GM19193 (cell line): ENCODE results near the gene TEN1.

ENCODE experiments used
- POLR2A ChIP-seq: IDR thresholded peaks from 4 replicates; pipeline ENCODE4 v1.6.1; 2011; ENCODE audit not compliant: insufficient read depth, insufficient read length; ENCODE audit errors: extremely low read depth

TEN1 gene

DNA sequence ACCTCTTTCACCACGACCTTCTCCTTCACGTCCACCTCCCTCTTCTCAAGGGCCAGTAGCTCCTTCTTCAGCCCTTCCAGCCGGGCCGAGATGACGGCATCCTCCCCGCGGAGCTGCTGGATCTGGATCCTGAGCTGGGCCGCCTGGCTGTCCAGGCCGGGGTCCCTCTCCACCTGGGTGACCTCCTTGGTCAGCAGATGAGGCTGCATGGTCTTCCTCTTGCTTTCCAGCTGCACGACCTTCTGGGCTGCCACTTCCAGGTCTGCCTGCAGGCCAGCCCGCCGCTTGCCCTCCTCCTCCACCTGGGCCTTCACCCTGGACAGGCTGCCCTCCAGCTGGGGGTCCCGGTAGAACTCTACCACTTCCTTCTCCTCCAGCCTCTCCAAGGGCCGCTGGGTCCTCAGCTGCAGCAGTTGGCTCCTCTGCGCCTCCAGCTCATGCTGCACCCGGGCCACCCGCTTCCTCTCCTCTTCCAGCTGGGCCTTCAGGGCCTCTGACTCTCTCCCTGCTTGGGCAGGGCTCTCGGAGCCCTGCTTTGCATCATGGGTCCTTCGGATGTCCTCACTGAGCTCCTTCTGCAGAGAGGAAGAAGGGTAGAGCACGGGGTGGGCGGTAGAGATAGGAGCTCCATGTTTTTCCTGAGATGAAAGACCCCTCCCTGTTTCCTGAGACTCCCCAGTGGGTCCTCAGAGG, 31.1 kb downstream of the TEN1 start:
- no peak for TF ChIP-seq POLR2A

DNA sequence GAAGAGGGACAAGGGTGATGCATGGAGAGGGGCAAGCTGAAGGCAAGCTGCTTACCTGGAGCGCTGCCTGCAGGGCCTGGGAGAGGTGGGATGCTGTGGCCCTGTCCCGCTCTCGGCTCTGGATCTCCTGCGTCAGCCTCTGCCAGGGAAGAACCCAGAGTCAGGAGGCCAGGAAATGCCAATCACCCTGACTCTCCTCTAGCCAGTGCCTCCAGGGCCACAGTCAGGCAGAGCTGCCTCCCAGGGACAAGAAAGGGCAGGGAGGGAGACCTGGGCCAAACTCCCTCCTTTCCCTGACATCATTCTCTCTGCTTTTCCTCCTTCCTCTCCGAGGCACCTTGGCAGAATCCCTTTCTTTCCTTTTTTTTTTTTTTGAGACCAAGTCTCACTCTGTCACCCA, 32.9 kb downstream of the TEN1 start:
- no peak for TF ChIP-seq POLR2A

DNA sequence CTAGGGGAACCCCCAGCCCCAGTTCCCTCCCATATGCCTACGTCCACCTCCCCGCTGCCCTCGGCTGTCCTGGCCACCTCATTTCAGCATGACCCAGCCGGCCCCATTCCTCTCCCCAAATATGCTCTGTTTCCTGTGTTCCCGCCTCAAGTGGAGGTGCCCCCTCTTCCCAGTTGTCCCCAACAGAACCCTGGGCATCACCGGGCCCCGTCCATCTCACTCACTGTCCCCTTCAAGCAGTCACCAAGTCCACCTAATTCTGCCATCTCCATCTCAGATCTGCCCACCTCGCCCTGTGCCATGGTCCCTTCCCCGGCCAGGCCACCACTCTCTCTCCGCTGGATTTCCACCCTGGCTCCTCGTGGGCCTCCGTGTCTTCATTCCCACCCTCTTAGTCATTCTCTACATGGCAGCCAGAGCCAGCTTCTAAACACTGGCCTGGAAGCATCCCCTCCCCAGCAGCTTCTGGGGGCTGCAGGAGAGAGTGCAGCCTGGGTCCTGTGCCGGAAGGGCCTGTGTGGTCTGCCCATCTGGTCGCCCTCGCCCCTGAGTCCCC, 34.4 kb downstream of the TEN1 start:
- no peak for TF ChIP-seq POLR2A

DNA sequence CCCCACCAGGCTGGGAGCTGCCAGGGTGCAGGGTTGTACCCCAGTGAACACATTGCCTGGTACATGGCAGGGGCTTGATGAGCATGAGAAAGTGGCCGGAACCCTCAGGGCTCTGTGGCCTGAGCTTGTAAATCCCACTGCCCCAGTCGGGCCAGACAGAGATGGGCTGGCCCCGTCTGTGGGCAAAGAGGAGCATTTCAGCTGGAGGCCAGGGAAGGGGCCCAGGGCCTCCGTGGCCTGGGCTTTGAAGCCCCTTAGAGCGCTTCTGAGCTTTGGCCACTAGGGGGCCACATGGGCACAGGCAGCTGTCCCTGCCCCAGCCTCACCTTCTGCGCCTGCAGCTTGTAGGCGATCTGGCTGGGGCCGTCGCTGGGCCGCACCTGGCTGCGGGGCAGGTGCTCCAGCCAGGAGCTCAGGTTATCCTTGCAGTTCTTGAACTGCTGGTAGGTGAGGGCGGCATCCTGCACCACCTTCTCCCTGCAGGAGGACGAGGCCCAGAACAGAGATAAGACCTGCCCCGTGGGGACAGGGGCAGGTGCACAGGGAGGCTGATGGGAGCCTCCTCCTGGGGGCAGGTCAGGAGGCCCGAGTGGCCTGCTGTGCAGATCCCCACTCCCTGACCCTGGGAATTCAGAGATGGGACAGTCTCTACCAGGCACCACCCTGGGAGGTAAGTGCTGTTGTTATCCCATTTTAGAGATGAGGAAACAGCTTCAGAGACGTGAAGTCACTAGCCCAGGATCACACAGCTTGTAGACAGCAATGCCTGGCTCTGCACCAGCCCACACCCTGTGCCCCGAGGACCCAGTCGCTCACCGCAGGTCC, 35.3 kb downstream of the TEN1 start:
- TF ChIP-seq POLR2A = no peak

DNA sequence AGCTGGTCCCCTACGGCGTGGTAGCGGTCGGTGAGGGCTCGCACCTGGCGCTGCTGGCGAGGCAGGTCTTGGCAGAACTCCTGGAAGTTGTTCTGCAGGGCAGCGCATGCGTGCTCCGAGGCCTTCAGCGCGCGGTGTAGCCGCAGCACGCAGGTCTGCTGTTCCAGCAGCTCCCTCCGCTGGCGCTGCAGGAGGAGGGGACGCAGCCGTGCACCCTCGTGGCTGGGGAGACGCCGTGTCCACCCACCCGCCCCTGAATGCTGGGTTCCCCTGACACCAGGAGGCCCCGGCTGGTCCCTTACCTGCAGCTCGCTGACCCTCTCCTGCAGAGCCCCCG, 35.9 kb downstream of the TEN1 start:
- TF ChIP-seq POLR2A = no peak

DNA sequence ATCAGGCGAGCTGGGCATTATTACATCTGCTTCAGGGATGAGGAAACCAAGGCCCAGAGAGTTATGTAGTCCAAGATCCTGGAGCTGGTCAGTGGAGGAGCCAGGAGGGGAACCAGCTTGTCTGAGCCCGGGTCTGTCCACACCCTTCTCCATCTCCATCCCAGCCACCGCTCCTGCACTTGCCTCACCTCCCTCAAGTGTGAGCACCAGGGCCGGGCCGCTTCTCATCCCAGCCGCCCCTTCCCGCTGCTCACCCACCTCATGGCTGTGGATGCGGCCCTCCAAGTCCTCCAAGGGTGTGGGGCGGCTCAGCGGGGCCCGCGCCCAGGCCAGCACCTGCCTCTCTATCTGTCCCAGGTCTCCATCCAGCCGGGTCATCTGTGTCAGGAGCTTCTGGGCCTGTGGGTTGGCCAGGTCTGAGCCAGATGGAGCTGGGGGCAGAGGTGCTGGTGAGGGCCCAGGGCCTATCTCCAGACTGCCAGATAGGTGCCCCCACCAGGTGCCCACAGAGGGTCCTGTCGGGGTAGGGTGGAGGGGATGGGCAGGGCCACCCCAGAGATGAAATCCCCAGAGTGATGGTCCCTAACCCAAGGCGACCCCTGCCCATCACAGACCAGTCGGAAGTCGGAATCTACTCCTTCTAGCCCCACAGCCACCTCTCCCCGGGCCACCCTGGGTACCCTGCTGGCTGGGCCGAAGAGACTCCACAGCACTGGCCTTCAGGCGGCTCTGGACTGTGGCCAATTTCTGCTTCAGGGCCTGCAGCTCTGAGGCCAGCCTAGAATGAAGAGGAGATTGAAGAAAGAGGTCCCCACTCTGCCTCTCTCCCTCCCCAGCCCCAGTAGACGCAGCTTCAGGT, 38.7 kb downstream of the TEN1 start:
- no peak for TF ChIP-seq POLR2A

DNA sequence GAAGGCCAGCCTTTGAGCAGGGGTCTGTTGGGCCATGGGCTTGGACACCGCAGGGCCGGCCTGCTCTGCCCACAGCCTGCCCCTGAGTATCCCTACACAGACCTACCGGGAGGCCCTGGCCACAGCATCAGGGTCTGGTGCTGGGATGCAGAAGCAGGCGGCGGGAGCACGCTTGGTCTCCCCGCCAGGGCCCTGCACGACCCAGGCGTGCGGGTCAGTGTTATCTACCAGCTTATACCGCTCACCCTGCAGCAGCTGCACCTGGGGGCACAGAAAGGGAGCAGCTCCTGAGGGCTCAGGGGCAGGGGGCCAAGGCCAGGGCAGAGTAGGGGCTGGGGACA, 39.3 kb downstream of the TEN1 start:
- TF ChIP-seq POLR2A = no peak

DNA sequence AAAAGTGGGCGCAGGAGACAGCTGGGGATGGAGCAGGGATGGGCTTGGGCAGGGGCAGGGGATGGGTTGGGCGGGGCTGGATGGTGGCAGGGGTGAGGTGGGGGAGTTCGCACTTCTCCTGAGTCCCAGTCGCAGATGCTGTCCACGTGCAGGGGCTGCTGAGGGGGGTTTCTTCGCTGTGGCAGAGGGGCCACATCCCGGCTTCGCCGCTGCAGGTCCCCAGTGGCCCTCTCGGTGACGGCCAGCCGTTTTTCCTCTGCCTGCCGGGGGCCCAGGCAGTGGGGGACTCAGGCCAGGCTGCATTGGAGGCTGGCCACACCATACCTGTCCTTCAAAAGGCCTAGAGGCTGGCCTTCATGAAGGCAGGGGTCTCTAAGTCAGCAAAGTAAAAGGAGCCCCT, 39.8 kb downstream of the TEN1 start:
- TF ChIP-seq POLR2A = no peak

DNA sequence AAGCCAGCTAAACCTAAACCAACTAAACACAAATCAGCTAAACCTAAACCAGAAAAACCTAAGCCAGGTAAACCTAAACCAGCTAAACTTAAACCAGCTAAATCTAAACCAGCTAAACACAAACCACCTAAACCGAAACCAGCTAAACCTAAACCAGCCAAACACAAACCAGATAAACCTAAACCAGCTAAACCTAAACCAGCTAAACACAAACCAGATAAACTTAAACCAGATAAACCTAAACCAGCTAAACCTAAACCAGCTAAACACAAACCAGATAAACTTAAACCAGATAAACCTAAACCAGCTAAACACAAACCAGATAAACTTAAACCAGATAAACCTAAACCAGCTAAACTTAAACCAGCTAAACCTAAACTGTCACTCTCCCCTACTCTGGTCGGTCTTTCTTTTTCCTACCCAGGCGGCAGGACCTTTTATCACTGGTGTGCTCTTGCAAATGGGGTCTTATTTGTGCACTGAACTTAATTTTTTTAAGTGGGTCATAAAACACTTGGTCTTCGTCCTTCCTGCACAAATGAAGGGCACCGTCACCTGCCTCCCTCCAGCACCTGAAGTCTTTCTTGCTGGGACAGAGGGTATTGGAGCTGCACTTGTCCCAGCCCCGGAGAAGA, 40.9 kb downstream of the TEN1 start:
- TF ChIP-seq POLR2A = no peak

DNA sequence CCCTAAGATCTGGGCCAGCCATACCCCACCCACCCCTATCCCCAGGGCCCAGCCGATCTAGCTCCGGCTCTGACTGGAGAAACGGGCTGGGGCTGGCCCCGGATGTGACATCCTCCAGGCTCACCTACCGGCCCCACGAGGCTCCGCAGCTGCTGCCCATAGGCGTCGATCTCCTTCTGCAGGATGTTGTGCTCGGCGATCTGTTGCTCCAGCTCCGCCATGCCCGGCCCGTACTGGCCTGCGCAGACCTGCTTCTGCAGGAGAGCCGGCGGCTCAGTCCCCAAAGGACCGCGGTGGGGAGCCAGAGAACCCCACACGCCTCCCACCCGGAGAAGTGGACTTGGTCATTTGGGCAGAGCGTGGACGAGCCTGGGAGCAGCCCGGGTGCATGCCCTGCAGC, 43.2 kb downstream of the TEN1 start:
- no peak for TF ChIP-seq POLR2A

DNA sequence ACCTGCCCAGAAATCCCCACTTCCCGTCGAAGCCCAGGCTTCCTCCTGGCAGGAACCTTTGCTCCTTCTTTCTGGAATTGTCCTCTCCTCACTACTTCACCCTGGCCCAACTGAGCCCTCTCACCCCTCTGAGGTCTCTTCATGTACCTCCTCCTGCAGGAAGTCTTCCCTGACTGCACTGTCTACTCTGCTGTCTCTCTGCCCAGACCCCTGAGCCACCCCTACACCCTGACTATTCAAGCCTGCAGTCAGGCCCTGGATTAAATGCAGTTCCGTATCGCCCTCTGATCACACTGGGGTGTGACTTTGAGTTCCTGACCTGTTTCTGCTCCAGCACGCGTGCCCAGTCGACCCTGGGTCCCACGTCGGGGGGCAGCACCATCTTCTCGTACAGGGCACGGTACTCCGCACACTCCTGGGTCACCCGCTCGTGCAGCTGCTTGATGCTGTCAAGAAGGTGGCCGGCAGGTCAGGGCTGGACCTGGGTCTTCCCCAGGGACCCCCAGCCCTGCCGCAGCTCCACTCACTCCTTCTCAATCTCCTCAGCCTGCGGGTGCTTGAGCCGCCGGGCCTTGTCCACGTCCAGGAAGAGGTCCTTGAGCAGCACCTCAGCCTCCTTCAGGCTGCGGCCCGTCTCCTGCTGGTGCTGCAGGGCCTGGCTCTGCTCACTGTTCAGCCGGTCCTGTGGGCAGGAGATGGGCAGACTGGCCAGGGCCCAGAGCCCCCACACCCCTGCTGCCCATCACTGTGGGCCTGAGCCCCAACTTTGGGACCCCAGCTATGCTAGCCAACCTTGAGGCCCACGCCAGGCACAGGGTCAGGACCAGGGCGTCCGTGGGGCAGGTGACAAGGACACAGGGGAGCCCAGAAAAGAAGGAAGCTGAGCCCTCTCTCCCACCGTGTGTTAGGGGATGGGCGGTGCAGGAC, 44.2 kb downstream of the TEN1 start:
- no peak for TF ChIP-seq POLR2A

DNA sequence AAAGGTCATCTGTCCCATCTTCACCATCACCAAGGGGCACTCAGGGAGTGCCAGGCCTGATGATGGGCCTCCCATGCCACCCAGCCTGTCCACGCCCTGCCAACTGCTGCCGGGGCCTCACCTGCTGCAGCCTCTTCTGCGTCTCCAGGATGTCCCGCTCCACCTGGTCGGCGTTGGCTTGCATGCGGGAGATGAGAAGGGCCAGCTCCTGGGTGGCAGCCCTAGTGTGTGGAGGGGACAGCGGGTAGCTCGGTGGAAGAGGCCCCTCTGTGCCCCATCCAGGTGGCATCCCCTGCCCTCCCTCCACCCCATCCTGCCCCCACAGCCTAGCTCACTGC, 44.8 kb downstream of the TEN1 start:
- no peak for TF ChIP-seq POLR2A

DNA sequence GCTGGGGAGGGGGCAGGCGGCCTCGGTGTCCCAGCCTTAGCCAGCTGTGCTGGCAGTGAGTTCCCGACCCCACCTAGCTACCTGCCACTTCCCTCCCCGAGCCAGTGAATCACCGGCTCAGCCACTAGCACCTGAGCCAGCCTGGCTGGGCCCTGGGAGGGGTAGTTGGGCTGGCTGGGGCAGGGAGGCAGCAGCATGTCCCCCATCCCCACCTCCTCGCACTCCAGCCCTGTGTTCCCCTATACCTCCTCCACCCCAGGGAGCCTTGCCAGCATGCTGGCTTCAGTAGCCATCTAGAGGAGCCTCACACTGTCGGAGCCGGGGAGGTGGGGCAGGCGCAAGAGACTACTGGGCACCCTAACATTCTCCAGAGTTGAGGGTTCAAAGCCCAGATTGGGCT, 45.3 kb downstream of the TEN1 start:
- TF ChIP-seq POLR2A = no peak

DNA sequence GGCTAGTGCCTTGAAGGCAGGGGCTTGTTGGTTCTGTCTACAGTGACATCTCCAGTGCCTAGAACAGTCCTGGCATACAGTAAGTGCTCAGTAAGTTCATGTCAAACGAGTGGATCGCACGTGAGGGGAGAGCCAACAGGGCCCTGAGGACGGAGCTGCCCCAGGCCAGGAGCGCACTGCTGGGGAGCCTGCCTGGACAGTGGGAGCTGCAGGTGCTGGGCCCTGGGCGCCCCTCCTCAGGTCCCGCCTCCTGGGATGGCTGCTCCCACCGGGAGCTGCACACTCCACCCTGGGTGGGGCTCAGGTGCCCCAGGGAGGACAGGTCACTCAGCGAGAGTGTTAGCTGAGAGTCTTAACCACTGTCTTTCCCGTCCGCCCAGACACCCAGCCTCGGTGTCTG, 46.3 kb downstream of the TEN1 start:
- no peak for TF ChIP-seq POLR2A
